NCI-H69 (cell line): ENCODE measurements around the gene FLVCR2.

ENCODE experiments used
- DNase-seq: peaks from one replicate; lab custom pipeline; 2025; lab: John Stamatoyannopoulos, UW

FLVCR2 gene, protein sequence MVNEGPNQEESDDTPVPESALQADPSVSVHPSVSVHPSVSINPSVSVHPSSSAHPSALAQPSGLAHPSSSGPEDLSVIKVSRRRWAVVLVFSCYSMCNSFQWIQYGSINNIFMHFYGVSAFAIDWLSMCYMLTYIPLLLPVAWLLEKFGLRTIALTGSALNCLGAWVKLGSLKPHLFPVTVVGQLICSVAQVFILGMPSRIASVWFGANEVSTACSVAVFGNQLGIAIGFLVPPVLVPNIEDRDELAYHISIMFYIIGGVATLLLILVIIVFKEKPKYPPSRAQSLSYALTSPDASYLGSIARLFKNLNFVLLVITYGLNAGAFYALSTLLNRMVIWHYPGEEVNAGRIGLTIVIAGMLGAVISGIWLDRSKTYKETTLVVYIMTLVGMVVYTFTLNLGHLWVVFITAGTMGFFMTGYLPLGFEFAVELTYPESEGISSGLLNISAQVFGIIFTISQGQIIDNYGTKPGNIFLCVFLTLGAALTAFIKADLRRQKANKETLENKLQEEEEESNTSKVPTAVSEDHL

DNA sequence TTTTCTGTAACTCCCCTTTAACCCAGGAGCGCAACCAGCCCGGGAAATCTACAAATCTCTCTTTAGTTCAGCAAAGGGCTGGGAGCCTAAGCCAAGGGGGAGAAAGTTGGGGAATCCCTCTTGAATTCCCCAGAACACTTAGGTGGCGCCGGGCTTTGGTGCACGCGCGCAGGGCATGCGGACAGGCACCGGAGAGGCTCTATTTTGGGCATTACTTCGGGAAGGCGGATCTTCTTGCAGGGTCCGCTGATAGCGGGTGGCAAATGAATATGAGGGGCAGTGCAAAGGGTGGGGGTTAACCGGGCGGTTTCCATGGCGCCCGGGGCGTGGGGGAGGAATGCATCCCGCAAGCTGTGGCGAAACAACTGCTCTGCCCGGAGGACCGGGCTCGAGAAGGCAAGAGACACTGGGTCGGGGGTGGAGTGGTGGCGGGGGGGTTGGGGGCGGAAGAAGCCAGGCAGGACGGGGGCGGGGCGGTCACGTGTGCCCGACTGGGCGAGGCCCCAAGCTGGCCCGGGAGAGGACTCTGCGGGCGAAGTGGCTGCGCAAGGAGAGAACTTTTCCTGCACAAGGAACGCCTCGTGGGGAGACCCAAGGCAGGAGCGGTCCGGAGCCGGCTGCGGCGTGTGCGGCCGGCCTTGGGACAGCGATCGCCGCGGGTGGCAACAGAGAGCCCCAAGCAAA, at the start of gene FLVCR2:
TSS of gene FLVCR2 (plus strand) at position 519 of the 684 bp plus-strand sequence. CDS start 353 bp downstream, outside the sequence.
- peak; percentile 54 for DNase-seq

DNA sequence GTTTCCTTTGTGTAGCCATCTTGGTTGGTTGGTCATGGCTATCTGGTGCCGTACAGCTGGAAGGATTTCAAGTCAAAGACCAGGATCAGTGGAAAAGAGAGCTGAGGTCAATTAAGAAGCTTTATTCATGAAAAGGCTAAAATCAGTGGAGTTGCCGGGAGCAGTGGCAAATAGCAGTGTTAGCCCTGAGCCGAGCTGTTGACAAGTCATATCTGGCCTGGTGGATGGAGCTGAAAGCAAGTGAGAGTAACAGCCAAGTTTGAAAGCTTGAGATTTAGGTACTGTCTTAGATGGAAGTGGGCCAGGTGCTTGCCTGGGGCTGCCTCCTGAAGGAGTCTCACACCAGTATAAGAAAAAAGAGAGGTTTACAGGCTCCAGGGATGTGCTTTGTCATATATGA, 47.2 kb upstream of the FLVCR2 start:
- no peak for DNase-seq

GRCh38 chr14:75531660-75532317, 46.6 kb upstream of the FLVCR2 start:
- DNase-seq: no peak

DNA sequence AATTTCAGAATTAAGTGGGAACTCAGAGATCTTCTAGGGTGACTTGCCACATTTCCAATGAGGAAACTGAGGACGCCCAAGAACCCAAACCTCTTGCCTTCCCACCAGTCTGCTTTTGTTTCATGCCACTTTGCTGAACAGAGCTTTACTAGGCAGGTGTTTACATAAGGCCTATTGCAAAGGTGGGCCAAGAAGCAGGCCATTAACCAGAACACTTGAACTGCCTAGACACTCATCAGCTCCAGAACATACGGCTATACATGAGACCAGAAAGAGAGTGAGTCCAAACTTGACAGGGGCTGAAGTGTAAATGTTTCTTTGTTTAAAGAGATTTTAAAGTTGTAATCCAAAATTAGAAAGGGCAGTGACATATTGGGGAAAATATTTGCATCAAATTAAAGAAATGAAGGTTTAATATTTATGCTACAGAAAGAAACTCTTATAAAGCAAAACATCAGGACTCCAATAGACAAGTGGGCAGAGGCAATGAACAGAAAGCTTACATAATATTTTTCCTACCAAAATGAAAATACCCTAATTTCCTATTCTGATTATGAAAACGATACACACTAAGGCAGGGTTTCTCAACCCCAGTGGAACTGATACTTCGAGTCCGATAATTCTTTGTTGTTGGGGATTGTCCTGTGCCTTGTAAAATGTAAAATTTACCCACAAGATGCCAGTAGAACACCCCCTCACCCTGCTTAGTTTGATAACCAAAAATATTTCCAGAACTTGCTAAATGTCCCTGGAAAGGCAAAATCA, 44.4 kb upstream of the FLVCR2 start:
- no peak for DNase-seq

GRCh38 chr14:75535164-75535898, 43.1 kb upstream of the FLVCR2 start:
- DNase-seq: no peak

- no peak for DNase-seq
Observed at GRCh38 chr14:75537071-75537470, 41.3 kb upstream of the FLVCR2 start.

DNA sequence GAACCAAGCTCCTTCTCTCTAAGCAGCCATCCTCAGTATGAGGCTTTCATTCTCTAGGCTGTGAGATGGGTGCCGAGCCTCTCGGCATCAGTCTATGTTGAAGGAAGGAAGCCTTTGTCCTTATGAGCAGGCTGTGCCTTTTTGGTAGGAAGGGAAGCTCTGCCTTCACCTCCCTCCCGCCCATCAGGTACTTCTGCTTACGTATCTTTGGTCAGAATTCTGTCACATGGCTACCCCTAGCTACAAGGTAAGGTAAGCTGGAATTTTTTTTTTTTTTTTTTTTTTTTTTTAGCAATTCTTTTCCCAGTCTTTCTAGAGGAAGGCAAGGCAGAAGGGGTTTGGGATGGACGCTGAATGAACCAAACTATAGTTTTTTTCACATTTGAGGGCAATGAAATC, 39.3 kb upstream of the FLVCR2 start:
- no peak for DNase-seq

DNA sequence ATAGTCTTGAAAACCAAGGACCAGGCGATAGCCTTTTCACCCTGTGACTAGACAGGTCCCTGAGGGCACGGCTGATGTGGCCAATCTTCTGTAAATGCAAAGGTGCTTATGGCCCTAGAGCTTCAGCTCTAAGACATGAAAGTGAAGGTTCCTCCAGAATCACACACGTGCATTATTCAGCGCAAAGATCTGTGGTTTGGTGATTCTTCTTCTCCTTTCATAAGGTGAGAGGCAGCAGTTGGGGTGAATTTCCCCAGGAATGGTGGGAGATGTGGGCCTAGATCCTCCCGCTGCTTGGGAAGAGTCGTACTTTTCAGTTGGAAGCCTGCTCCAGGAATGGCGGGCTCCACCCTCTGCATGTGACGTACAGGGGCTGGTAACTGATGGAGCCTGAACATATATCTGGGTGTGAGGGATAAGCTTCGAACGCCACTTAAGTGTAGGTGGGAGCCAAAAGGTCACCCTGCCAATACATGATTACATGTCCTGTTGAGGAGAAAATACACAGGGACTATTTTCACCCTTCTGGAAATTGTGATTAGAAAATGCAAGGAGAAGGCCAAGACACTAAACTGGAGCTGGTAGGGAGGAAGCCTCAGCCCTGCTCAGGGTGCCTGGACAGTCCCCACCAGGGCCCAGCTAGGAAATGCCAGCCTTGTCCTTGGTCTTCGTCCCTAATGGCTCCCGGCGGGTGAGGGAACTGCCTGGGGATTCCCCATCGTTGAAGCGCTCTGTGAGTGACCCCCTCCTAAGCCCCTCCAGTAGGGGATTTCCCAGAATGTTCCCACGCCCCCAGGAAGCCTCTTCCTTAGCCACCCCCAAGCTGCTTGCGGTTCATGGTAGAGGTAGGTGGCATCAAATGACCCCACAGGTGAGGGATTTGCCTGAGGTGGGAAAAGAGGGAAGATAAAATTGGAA, 38.6 kb upstream of the FLVCR2 start:
- DNase-seq: no peak

GRCh38 chr14:75540479-75540851, 38.0 kb upstream of the FLVCR2 start:
- no peak for DNase-seq

- DNase-seq: no peak
Observed at GRCh38 chr14:75542588-75543091, 35.8 kb upstream of the FLVCR2 start.

GRCh38 chr14:75543253-75543652, 35.2 kb upstream of the FLVCR2 start:
- DNase-seq: no peak

DNA sequence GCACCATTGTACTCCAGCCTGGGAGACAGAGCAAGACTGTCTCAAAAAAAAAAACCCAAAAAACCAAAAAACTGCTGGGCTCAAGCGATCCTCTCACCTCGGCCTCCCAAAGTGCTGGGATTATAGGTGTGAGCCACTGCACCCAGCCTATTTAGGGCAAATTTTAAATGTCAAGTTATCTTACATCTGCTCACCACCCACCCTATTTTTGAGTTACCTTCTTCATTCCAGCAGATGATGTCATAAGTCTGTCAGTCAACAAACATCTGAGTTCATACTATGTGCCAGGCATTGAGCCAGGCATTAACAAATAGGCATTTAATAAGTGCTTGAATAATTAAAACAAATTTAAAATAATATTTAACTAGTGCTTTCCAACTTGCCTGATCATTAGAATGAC, 34.6 kb upstream of the FLVCR2 start:
- no peak for DNase-seq

DNA sequence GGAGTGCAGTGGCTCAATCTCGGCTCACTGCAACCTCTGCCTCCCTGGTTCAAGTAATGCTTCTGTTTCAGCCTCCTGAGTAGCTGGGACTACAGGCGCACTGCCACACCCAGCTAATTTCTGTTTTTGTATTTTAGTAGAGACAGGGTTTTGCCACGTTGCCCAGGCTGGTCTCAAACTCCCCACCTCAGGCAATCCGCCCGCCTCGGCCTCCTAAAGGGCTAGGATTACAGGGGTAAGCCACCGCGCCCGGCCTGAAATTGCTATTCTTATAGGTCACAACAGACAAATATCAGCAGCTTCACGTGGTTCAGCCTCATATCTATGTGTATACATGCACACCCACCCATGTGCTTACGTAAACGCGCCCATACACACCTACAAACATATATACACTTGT, 32.5 kb upstream of the FLVCR2 start:
- no peak for DNase-seq

DNA sequence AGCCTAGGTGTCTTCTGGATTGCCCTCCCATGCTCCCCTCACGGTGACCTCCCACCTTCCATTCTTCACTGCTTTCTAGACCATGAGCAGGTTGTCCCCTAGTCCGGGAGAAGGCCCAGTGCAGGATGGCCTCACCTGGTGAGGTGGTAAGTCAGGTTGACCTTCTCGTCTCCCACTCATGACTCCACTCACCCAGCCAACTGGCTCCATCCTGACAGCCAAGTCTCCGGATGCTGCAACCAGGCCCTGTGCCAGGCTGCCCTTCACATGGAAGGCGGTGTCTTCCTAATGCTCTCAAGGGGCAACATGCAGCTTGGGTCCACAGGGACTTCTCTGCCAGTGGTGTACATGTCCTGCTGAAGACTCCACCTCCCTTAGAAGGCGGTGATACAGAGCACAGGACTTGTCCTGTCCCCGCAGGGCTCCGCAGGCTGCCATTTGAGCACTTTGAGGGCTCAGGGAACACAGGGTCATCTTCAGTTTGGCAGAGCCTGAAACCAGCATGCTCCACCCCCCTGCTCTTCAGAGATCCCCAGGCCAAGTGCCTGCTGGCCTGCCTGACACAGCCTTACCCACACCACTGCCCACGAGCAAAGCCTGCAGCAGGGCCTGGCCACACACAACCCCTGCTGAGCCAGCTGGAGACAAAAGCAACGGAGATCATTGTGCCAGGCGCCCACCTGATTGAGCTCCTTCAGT, 30.7 kb upstream of the FLVCR2 start:
- no peak for DNase-seq

DNA sequence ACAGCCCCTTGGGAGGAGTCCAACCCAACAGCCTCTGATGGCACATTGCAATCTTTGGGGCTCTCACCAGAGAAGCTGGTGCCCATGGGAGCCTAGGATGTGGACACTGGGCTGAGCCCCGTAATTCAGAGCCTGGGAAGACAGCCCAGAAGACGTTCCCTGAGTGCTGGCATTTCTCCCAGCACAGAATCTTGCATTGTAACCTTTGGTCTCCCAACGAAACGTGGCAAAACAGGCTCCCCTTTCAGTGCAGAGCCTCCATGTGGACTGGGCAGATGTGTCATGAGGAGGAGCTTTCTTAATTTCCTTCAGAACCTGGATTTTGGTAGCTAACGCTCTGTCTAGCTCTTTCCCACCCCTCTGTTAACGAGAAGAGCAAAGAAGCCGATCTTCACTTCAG, 29.9 kb upstream of the FLVCR2 start:
- DNase-seq: no peak

DNA sequence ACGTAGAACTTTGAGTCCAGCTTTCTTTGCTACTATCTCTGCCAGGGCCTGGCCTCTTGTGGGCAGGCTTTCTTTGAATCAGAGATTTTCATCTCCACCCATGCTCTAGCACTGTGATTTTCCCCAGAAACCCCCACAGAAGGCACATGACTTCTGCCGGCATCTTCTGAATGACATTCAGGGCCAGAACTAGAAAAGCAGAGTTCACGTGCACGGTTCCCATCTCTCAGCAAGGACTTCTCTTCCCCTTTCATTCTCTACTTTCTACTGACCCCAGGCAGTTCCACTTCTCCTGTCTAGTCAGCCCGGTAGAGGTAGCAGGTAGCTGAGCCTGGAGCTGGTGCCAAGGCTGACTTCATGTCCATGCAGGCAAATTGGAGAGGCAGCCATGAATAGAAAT, 29.3 kb upstream of the FLVCR2 start:
- no peak for DNase-seq

DNA sequence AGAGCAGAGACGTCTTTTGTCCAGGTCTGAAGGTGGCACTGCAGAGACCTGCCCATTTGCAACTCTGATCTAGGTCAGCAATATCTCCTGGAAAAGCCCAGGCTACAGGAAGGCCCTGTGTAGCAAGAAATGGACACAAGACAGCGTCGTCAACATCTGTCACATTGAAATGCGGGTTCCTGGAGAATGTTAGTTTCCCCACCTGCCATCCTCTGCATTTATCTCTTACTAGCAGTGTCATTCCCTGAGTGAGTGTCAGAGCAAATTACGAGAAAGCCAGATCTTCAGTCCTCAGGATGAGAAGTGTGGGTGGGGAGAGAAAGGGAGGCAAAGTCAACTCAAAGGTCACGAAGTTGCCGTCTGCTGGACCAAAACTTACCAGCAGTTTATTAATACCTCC, 27.4 kb upstream of the FLVCR2 start:
- DNase-seq: no peak

DNA sequence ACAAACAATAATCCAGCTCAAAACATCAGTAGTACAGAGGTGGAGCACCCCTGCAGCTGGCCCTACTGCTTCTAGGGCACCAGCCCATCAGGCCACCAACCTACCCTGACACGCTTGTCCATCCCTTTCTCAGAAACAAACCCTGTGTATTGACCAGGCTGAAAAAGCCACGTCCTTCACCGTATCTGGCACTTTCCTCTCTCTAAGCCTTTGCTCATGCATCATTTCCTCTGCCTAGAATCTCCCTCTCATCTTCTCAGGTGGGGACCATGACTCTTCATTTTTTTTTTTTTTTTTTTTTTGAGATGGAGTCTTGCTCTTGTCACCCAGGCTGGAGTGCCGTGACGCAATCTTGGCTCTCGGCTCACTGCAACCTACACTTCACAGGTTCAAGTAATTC, 25.3 kb upstream of the FLVCR2 start:
- no peak for DNase-seq

DNA sequence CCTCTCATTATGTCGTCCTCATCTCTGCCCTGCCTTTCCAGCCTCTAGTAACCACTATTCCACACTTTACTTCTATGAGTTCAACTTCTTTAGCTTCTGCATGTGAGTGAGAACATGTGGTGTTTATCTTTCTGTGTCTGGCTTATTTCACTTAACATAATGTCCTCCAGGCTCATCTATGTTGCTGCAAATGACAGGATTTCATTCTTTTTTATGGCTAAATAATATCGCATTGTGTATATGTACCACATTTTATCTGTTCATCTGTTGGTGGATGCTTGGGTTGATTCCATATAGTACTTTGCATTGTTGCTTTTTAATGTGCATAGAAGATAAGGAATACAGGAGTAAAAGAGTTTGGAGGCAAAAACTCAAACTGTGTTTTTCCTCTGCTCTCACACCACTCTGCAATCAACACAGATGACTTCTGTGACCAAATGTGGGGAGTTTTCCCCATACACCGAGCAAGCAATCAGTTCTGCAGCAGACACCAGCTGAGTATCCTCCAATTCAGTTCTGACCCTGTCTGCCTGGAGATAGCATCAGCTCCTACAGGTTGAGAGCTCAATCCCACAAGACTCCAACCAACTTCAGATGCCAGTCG, 24.6 kb upstream of the FLVCR2 start:
- DNase-seq: no peak
